GM12878 (cell line): ENCODE measurements around the gene SLC29A1. TPM values are rescaled to one million over a fixed set of nuclear protein-coding genes. Genes with fewer than 3 reads are reported as not detected.

Experiments
- CUX1 ChIP-seq: IDR thresholded peaks from 2 replicates; pipeline ENCODE4 v1.6.1; 2012; ENCODE audit warnings: improper control_type of control experiment, low read depth, low read length; ENCODE audit not compliant: insufficient replicate concordance
- KAT2A ChIP-seq: conservative IDR thresholded peaks from 2 replicates; pipeline ENCODE4 v1.6.1; 2011; ENCODE audit warnings: low read depth, low read length; ENCODE audit not compliant: control insufficient read depth
- USF1 ChIP-seq: IDR thresholded peaks from 2 replicates; pipeline ENCODE4 v1.6.1; 2011; ENCODE audit warnings: borderline replicate concordance, low read depth, mild to moderate bottlenecking, moderate library complexity, mixed read lengths, low read length; ENCODE audit not compliant: insufficient read depth; ENCODE audit errors: extremely low read length
- ZNF207 ChIP-seq: fragments of 450-650 bp; IDR thresholded peaks from 2 replicates; pipeline ENCODE4 v1.6.1; 2014; ENCODE audit warnings: antibody characterized with exemption, mild to moderate bottlenecking, borderline replicate concordance
- ZNF217 ChIP-seq: fragments of 450-650 bp; IDR thresholded peaks from 2 replicates; pipeline ENCODE4 v1.6.1; 2017; ENCODE audit warnings: antibody characterized with exemption, mild to moderate bottlenecking
- ZNF687 ChIP-seq: fragments of 450-650 bp; IDR thresholded peaks from 2 replicates; pipeline ENCODE4 v1.6.1; 2017; ENCODE audit warnings: mild to moderate bottlenecking, moderate library complexity
- polyA plus RNA-seq, 11 experiments: library from polyadenylated mRNA; depleted of rRNA in 4 of 11; unstranded in 6 of 11; stranded (reverse) in 5 of 11; fragments of >200 nt; fragmentation: Nextera tagmentation in 4 of 11; fragmentation: Illumina TruSeq in 1 of 11; extraction: Ambion mirVana in 4 of 11; extraction: Trizol in 1 of 11; gene quantifications; 1 replicate in 1 of 11; 2 replicates in 10 of 11; pipeline versions ENCODE4 v1.2.1 to v1.2.3, GENCODE V29; 2011 to 2016; ENCODE audit warnings: inconsistent platforms in 2 of 11, missing spikeins in 2 of 11, low read depth in 1 of 11
- total RNA-seq, 4 experiments: library from RNA; depleted of rRNA in 3 of 4; stranded (reverse); fragments of >200 nt in 3 of 4; fragmentation: Illumina TruSeq in 1 of 4; extraction: Trizol in 1 of 4; gene quantifications; 2 replicates each; pipeline versions ENCODE4 v1.2.1 to v1.2.3, GENCODE V29; 2013 to 2021
- TF ChIP-seq, protein P1 (sequence below): fragments of 150-350 bp; IDR thresholded peaks from 2 replicates; pipeline ENCODE4 v1.6.1; 2016; ENCODE audit warnings: low read depth, low read length
- TF ChIP-seq, protein P2 (sequence below): fragments of 450-650 bp; IDR thresholded peaks from 2 replicates; pipeline ENCODE4 v1.6.1; 2016; ENCODE audit warnings: mild to moderate bottlenecking, moderate library complexity, borderline replicate concordance

Gene SLC29A1
- total and polyA plus RNA-seq, 10 of the 15 experiments (the other 5 are each of a cell fraction or from before 2014, with no cell fraction given), result 10.0 to 132 (median 93.4) TPM

DNA sequence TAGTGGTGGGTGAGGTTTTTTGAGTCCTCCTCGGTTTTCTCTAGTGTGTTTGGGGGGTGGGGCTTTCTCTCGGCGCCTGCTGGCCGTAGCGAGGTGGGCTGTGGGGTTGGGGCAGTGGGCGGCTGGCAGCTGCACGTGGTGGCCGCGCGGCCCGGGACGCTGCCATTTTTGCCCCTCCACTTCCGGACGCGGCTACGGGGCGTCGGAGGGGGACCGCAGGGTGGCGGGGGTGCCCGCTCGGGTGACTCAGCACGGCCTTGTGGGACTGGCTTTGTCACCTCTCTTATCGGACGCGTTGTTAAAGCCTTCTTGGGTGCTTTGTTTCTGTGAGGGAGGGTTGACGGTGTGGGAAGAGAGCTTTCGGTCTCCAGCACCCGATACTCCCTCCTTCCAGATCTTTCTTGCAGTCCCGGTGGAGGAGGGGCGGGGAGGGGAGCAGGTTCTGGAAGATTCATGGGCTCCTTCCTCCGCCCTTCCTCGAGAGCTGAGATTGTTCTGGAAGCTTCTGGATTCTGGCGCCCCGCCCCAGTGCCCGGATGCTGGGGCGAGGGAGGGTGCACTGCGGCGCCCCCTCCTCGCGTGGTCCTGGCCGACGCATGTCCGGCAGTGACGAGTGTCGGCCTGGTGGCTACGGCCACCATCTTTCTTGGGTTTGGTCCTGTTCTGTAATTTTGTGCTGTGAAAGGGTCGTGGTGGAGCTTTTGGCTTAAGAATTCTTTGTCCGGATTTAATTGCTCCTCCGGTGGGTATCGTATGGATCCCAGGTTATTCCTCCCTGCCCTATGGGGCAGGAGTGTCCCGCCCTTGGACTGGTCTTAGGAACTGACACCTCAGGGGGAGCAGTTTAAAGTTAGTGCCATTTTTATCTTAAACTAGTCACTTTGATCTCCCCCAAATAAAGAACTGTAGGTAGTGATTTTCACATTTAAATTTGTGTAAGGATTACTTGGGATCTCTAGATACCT, 24.2 kb downstream of the SLC29A1 start (continued):
- TF ChIP-seq, protein P1, sequence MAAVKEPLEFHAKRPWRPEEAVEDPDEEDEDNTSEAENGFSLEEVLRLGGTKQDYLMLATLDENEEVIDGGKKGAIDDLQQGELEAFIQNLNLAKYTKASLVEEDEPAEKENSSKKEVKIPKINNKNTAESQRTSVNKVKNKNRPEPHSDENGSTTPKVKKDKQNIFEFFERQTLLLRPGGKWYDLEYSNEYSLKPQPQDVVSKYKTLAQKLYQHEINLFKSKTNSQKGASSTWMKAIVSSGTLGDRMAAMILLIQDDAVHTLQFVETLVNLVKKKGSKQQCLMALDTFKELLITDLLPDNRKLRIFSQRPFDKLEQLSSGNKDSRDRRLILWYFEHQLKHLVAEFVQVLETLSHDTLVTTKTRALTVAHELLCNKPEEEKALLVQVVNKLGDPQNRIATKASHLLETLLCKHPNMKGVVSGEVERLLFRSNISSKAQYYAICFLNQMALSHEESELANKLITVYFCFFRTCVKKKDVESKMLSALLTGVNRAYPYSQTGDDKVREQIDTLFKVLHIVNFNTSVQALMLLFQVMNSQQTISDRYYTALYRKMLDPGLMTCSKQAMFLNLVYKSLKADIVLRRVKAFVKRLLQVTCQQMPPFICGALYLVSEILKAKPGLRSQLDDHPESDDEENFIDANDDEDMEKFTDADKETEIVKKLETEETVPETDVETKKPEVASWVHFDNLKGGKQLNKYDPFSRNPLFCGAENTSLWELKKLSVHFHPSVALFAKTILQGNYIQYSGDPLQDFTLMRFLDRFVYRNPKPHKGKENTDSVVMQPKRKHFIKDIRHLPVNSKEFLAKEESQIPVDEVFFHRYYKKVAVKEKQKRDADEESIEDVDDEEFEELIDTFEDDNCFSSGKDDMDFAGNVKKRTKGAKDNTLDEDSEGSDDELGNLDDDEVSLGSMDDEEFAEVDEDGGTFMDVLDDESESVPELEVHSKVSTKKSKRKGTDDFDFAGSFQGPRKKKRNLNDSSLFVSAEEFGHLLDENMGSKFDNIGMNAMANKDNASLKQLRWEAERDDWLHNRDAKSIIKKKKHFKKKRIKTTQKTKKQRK, result no peak
- TF ChIP-seq, protein P2, sequence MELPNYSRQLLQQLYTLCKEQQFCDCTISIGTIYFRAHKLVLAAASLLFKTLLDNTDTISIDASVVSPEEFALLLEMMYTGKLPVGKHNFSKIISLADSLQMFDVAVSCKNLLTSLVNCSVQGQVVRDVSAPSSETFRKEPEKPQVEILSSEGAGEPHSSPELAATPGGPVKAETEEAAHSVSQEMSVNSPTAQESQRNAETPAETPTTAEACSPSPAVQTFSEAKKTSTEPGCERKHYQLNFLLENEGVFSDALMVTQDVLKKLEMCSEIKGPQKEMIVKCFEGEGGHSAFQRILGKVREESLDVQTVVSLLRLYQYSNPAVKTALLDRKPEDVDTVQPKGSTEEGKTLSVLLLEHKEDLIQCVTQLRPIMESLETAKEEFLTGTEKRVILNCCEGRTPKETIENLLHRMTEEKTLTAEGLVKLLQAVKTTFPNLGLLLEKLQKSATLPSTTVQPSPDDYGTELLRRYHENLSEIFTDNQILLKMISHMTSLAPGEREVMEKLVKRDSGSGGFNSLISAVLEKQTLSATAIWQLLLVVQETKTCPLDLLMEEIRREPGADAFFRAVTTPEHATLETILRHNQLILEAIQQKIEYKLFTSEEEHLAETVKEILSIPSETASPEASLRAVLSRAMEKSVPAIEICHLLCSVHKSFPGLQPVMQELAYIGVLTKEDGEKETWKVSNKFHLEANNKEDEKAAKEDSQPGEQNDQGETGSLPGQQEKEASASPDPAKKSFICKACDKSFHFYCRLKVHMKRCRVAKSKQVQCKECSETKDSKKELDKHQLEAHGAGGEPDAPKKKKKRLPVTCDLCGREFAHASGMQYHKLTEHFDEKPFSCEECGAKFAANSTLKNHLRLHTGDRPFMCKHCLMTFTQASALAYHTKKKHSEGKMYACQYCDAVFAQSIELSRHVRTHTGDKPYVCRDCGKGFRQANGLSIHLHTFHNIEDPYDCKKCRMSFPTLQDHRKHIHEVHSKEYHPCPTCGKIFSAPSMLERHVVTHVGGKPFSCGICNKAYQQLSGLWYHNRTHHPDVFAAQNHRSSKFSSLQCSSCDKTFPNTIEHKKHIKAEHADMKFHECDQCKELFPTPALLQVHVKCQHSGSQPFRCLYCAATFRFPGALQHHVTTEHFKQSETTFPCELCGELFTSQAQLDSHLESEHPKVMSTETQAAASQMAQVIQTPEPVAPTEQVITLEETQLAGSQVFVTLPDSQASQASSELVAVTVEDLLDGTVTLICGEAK, result 0 out of 2 replicates have a peak, but pooled peaks have one; percentile 34
- TF ChIP-seq KAT2A (no peak), USF1 (peak; percentile 45), ZNF687 (no peak), ZNF207 (no peak; the same call in none of the 2 replicates), ZNF217 (no peak), CUX1 (no peak)
